Hematopoietic multipotent progenitor cell treated with erythropoietin and hydrocortisone succinate and interleukin-3 and kit ligand, for 4 days (in vitro differentiated cells): Measurements from ENCODE around the gene CXADR.

ENCODE experiments used
- DNase-seq: peaks from one replicate; pipeline ENCODE4 v3.0.0-alpha.2; 2015

Gene CXADR

DNA sequence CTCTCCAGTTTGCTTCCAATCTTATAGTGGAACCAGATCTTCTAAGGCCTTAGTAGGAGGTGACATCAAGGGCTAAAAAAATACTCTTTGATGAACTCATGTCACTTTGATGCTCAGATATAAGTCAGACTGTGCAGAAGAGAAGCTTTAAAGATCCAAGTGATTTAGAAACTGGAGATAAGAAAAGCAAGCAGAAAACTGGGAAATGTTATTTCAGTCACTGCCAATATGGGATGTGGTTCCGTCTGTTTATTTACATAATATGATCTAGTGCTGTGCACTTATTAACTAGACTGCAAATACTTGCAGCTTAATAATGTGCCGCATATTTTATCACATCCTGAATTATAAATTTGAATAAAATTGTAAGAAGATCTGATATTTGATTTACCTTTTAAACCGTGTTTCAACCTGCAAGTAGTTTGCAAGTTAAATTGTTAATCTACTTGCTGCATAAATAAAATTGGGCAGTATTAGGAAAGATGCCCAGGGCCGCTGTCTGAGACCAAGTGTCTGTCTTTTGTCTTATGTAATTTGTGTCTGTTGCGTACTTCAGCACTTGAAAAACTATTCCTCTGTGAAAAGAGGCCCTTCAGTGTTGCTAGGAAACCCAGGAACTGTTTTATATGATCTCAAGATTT is 29.6 kb downstream of the CXADR start:
- DNase-seq: no peak

DNA sequence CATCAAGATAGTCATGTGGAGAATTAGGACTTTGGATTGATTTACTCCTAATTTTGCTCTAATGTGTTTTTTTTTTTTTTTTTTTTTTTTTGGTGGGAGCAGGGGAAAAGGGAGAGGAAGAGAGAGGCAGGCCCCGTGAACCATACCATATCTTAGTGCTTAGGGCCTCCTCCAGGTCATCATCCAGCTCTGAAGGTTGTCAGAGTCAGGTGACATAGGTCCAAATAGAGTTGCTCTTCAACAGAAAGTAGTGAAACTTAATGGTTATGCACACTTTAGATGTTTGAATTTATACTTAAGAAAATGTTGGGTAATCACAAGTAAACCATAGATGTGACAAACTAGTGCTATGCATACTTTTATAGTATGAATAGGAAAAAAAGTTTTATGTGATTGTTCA is 32.2 kb downstream of the CXADR start:
- DNase-seq: no peak

DNA sequence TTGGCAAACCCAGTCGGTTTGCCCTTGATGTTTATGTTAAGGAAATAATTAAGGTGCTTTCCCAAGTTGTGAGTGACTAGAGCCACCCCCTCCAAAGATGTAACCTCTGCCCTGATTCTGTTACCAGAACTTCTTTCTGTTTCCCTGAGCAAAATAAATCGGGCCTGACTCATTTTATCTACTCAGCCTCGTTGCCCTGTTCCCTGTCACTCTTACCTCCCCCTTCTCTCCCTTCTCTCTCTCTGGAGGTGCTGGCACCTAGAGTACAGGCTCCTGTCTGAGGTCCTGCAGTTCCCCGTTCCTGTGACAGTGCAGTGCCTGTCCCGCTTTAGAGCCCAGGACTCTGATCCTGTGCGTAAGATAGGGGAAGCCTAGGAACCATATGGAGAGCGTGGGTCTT is 35.4 kb downstream of the CXADR start:
- no peak for DNase-seq

DNA sequence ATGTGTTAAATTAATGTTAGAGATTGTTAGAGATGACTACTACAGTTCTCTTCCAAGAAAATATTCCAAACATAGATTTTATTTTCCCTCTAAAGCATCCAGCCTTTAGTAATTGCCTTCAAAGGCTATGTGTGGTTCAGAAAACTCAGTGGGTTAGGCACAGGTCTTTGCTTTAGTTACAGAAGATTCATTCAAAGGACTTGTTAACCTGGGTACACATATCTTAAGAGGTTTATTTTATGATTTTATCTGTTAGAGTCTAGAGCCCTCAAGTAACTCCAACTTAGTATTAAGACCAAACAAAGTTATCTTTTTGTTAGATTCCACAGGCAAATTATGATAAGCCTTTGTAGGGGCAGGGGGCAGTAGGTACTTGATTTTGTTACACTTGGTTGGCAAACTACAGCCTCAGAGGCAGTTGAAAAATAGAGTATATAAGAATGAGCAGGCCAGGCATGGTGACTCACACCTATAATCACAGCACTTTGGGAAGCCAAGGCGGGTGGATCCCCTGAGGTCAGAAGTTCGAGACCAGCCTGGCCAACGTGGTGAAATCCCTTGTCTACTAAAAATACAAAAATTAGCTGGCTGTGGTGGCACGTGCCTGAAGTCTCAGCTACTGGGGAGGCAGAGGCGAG is 37.9 kb downstream of the CXADR start:
- no peak for DNase-seq

DNA sequence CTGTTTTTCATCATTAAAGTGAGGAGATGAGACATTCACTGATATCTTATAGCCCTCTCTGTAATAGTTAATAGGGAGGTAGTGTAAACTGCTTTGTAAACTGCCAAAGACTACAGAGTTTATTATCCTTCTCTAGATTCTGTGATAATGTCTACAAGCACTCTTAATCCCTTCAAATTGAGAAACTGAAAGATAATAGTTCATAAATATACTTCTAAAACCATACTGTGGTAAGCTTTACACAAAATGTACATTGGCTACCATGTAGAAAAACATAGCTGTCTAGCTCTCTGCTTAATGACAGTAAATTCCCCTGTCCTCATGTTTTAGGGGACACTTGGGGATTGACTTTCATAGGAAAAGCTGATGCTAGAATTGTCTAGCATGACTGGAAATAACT is 39.6 kb downstream of the CXADR start:
- DNase-seq: no peak

DNA sequence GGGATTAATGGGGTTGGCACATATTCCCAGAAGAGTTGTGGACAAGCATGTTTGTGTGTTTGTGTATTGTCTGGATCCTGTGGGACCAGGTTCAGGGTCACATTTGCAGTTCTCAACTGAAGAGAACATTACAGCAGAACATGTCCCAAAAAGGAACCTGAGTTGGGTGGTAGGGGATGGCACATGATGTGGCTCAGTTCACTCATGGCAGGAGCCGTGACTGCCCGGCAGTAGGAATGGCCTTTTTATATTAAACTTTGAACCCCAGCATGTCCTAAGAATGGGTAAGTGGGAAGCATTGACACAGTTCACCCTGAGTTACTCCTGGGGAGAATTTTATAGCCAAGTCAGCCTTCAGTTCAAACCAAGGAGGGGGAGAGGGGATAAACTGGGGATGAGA is 41.3 kb downstream of the CXADR start:
- DNase-seq: no peak

DNA sequence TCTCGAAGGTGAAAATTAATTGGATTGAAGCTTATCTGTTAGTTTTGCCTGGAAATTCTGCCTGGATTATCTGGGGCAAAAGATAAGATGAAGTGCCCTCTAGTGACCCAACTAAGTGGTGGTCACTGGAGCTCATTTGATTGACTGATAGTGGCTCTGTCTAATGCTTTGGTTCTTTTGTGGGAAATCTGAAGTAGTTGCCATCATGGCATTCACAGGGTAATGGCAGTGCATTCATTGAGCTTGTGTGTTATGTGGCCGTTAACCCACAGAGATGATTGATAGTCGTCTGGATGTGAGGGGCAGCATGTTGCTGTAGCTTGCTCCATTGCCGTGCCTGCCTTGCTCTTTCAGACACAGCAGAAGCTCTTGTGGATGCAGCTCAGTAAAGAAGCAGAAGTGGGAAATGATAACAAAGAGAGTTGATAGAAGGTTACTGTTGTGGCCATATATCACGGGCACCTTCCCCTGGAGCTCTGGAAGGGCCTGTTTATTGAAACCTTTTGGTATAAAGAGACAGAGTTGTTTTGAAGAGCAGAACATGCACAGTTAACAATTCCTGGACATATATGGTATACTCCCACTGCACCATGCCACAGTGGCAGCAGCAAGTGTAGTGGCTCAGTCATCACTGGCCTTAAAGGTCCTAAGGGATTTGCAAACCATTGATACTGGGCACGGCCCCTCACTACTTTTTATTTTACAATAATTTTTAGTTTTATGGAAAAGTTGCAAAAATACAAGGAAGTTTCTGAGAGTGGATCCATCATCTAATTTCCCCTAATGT is 42.0 kb downstream of the CXADR start:
- peak; percentile 94 for DNase-seq

DNA sequence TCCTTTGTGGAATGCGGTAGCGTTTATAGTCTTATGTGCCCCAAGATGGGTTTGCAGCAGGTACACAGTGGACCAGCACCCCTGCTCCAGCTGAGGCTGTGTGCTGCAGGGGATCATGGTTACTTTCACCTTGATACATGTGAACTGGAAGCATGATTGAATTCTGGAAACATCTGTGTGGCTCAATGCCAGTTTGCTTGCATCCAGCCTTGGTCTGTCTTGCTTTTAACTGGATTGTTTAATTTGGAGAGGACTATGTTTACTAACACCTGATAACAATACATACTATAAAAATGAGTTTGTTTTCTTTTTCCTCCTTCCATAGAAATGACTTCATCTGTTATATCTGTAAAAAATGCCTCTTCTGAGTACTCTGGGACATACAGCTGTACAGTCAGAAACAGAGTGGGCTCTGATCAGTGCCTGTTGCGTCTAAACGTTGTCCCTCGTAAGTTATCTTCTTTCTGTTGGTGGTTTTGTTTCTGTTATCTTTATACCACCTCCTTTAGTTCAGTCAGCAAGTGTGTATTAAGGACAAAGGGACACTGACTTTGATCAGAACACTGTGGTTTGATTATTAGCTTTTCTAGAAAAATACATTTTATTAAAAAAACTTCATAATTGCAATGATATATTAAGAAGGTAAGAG is 47.7 kb downstream of the CXADR start:
- DNase-seq: peak; percentile 85

DNA sequence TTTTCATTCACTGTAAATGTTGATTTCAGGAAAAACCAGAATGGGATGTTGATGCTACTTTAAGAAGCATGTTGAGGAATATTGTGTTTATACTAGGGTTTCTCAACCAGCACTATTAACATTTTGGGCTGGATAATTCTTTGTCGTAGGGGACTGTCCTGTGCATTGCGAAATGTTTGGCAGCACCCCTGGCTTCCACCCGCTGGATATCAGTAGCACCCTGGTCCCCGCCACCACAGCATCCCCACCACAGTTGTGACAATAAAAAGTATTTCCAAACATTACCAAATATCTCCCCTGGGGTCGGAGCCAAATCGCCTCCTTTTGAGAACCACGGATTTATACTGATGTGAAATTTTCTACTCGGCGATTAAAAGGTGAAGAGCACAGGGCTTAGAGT is 57.9 kb downstream of the CXADR start:
- DNase-seq: no peak

DNA sequence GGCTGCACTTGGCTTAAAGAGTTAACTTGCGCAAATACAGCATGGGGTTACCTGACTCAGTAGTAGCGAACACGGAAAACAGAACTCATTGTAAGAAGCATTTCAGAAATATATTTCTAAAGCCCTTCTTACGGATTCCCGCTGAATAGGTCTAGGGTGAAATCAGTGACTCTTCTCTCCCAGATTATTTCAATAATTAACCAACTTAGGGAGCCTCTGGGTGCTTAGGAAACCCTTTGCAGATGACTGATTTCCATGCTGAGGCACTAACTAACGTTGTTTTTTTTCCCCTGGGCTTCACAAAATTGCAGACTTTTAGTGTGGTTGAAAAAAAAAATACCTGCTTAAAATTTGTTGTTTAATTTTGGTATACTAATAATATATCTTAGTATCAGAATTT is 59.6 kb downstream of the CXADR start:
- no peak for DNase-seq

DNA sequence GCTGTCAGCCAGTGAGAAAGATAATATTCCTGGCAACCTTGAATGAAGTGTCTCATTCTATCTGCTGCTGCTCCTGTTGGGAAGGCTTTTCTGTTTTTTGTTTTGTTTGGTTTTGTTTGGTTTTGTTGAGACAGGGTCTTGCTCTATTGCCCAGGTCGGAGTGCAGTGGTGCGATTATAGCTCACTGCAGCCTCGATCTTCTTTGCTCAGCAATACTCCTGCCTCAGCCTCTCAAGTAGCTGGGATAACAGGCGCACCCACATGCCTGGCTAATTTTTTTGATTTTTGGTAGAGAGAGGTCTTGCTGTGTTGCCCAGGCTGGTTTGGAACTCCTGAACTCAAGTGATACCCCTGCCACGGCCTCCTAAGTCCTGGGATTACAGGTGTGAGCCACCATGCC is 62.2 kb downstream of the CXADR start:
- no peak for DNase-seq

DNA sequence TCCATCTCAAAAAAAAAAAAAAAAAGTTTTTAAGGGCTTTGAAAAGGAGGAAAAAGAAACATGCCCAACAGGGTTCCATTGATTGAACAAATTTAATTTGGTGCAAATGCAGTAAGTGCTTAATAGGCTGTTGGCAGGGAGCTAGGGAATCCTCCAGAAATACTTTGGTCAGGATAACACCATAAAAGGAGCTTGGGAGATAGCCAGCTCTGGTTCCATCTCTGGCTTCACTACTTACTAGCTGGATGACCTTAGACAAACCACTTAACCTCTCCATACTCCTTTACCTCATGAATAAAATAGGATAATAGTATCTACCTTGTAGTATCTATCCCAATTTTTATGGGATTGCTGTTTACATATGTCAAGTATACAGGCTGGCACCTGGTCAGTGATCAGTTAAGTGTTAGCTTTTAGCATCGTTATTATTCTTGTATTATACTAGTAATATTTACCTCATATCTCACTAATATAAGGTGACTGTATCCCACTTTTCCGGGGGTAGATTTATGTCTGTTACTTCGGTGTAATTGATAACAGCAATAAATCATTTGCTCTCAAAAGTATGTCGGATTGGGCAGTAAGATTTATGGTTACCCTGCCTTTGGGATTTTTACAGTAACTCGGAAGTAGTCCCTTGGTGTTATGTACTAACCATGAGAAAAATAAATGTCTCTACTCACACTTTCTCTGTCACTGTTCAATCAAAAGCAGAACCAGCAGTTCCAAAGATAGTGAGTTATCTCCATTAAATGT is 63.4 kb downstream of the CXADR start:
- no peak for DNase-seq

DNA sequence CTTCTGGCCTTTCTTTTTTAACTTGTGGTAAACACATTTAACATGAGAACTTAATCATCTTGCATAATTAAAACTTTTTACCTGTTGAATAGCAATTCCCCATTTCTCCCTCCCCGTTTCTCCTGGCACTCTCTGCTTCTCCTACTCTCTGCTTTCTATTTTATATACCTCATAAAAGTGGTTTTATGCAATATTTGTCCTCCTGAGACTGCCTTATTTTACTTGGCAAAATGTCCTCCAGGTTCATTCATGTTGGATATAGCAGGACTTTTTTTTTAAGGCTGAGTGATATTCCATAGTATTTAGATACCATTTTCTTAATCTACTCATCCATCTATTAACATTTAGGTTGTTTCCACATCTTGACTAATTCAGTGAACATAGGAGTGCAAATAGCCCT is 64.9 kb downstream of the CXADR start:
- no peak for DNase-seq

DNA sequence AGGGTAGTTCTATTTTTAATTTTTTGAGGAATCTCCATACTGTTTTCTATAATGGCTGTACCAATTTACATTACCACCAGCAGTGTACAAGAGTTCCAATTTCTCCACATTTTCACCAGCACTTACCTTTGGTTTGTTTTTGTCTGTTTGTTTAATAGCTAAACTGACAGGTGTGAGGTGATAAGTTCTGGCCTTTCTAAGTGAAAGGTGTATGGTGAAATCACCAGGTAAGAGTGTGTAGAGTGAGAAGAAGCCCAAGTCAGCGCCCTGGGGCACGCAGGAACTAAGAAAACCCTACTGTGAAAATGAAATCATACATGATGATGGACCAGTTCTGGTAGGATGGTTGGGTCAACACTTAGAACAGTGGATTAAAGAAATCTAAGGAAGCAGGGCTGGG is 65.3 kb downstream of the CXADR start:
- DNase-seq: no peak

DNA sequence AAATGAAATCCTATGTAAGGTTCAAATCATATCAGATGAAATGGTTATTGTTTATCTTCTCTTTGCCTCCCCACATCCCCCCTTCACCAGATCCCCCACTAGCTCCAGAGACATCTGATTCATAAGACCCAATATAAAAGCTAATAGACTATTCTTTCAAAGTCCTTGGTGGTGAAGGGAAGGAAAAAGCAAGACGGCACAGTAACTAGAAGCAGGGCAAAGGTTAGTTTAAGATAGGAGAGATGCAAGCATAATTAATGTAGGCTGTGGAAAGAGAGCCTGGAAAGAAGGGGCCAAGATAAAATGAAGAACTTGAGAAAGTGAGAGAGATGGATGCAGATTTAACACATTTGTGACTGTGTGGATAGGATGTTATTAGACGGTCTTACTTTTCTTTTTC is 66.0 kb downstream of the CXADR start:
- no peak for DNase-seq

DNA sequence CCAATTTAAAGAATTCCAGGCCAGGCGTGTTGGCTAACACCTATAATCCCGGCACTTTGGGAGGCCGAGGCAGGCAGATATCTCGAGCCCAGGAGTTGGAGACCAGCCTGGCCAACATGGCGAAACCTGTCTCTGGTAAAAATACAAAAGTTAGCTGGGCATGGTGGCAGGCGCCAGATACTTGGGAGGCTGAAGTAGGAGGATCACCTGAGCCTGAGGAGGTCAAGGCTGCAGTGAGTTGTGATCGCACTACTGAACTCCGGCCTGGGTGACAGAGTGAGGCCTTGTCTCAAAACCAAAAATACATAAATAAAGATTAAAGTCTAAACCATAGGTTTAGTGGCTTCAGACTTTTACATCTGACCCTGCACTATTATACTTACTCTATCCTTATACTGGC is 67.5 kb downstream of the CXADR start:
- no peak for DNase-seq

DNA sequence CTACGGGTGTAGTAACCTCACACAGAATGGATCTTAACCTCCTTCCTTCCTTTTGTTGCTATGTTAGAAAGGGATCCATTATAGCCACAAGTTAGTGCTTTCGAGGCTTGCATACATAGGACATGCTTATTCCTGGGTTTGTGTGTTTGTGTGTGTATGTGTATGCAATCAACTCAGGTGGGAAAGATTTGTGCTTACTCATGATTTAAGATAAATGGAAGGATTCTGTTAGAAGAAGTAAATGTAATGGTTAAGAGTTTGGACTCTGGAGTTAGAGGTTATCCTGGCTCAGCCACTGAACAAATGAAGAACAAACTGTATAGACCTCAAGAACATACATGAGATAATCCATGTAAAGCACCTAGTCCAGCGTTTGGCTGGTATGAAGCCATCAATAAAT is 71.1 kb downstream of the CXADR start:
- no peak for DNase-seq

DNA sequence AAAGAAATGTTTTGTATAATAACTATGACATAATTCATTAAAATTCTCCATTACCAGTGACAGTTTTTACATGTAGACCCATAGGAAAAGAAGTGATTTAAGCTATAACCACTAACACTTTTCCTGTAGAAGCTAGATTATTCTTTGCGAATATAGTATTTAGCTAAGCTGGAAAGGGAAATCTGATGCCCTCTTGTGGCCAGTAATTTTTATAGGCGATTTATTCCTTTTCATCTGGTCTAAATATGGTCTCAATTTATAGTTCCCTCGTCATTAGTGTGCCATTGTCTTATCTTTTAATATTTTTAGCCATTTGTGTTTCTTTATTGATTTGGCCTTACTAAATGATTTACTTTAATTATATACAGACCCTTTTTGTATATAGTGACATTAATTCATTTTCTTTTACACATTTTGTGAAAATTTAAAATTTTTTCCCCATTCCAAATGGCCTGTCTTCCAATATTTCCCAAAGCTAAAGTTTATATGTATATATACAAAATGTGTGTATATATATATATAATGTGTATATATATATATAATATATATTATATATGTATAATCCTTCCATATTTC is 73.1 kb downstream of the CXADR start:
- peak; percentile 76 for DNase-seq

DNA sequence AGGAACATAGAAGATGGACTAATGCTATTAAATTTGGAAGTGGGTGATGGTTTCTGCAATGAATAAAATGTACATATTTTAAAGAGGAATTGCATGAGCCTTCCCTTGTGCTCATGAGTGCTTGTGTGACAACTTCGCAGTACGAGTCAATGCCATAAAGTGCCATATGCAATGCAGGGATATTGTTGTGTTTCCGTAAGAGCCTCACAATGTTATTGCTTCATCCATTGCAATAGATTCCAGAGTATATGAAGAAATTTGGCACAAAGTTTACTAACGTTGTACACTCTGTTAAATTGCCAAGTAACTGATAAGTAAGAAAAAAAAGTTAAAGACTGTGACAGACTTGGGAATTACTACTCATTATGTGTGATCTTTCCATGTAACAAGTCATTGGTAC is 77.6 kb downstream of the CXADR start:
- no peak for DNase-seq

DNA sequence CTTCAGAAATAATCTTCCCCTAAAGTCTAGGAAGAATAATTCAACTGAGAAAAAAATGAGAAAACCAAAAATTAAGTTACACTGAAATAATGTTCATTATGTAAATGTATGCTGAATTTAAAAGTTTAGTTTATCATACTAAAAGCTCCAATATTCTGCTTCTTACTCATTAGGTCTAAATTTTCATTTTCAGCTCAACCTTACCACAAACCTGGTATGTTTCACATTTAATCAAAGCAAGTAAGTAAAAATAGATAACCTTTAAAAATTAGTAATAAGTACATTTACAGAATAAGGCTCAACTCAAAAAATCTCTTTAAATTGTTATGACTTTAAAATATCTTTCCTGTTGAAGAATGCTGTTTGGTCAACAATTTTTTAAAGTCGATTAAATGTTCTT is 84.8 kb downstream of the CXADR start:
- no peak for DNase-seq

DNA sequence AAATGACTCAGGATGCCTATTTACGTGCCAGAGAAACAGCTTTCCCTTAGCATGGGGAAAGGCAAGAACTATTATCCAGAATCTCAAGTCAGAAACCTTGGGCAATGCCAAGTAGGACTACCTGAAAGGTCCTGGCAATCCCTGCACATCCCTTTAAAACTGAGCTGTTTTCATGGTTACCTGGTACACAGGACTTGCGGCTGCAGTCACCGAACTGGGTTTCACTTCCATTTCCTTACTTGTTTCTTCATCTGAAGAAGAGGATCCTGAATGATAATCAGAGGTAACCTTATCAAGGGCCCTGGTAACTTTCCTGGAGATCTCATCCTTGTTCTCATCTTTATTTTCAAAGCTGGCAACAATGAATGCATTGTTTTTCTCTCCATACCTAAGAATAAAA is 85.6 kb downstream of the CXADR start:
- DNase-seq: no peak

DNA sequence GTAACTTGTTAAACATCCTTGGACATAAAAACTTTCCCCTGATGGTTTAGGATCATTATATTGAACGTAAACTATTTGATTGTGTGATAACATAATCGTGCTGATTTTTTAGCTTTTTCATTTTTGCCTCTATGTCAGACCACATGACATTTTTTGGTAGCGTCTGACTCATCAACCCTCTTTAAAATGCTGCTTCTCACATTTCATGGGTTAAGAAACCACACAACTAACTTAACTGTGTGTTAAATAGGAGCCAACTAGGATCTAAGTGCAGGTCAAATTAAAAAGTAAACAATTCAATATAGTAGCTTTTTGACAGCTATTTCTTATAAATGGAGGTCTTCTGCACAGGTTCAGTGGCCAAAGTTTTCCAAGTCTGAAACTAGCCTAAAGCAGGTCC is 90.0 kb downstream of the CXADR start:
- DNase-seq: no peak

DNA sequence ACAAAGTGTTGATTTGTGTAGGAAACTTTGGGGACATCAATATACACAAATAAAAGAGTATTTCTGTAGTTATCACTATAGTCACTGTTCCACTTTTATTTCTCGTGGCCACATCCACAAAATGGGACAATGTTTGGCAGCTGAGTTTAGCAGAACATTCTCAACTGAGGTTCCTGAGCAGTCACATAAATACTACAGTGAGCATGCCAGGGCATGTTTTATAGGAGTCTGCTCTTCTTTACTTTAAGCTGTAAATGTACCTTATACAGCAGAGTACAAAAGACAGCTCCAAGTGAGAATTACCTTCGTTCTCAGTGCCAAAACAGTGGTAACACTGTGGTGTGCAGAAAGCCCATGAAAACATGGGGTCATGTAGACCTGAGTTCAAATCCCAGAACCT is 94.8 kb downstream of the CXADR start:
- DNase-seq: no peak
